Caco-2 (cell line): ENCODE results near the gene TBX15. TPM values are rescaled to one million over a fixed set of nuclear protein-coding genes. Genes with fewer than 3 reads are reported as not detected.

ENCODE experiments used
- BruUV-seq: library from RNA; stranded (reverse); fragments of 400-500 nt; replicated peaks from 2 replicates; lab custom pipeline; 2021; lab: Mats Ljungman, UMichigan
- CTCF ChIA-PET: fragments of 300-600 bp; sonication (Branson Sonifier 250); formaldehyde crosslinking; loops from one replicate; lab custom pipeline; 2022; ENCODE audit warnings: antibody characterized with exemption; lab: Charles Lee
- POLR2A ChIA-PET: fragments of 300-600 bp; sonication (Branson Sonifier 250); formaldehyde crosslinking; loops from one replicate; lab custom pipeline; 2022; ENCODE audit warnings: antibody characterized with exemption; lab: Charles Lee
- DNase-seq, 2 experiments: peaks; one replicate each; pipeline versions ENCODE4 v3.0.0 to v3.0.0-alpha.2; 2020 to 2022
- H3K27me3 ChIP-seq: replicated peaks from 2 replicates; pipeline ENCODE4 v1.6.0; 2011; ENCODE audit warnings: low read length; ENCODE audit not compliant: control insufficient read depth, insufficient read depth
- H3K36me3 ChIP-seq: 2 replicates; pipeline ENCODE4 v1.5.1; 2011; ENCODE audit warnings: low read length; ENCODE audit not compliant: control insufficient read depth, insufficient read depth
- H3K4me1 ChIP-seq: fragments of 250-450 bp; sonication (Bioruptor Pico); 2 replicates; pipeline ENCODE4 v1.5.1; 2020; ENCODE audit warnings: mild to moderate bottlenecking
- H3K4me3 ChIP-seq: 2 replicates; pipeline ENCODE4 v1.5.1; 2011; ENCODE audit warnings: low read depth, mild to moderate bottlenecking, control low read depth, low read length
- H3K9me3 ChIP-seq: fragments of 250-450 bp; sonication (Bioruptor Pico); 2 replicates; pipeline ENCODE4 v1.5.1; 2020; ENCODE audit warnings: mild to moderate bottlenecking, moderate library complexity
- H3K27ac Mint-ChIP-seq: one replicate; pipeline ENCODE4 v1.8.0; 2022; ENCODE audit warnings: mixed read lengths; ENCODE audit not compliant: unreplicated experiment
- H3K27me3 Mint-ChIP-seq: one replicate; pipeline ENCODE4 v1.8.0; 2022; ENCODE audit warnings: mixed read lengths; ENCODE audit not compliant: insufficient read depth, unreplicated experiment
- H3K36me3 Mint-ChIP-seq: one replicate; pipeline ENCODE4 v1.8.0; 2022; ENCODE audit warnings: mild to moderate bottlenecking, mixed read lengths; ENCODE audit not compliant: insufficient read depth, unreplicated experiment
- H3K4me1 Mint-ChIP-seq: one replicate; pipeline ENCODE4 v1.8.0; 2022; ENCODE audit warnings: low read depth, mixed read lengths; ENCODE audit not compliant: unreplicated experiment
- H3K4me3 Mint-ChIP-seq: one replicate; pipeline ENCODE4 v1.8.0; 2022; ENCODE audit warnings: mild to moderate bottlenecking, moderate library complexity, mixed read lengths; ENCODE audit not compliant: unreplicated experiment
- H3K9me3 Mint-ChIP-seq: one replicate; pipeline ENCODE4 v1.8.0; 2022; ENCODE audit warnings: mixed read lengths; ENCODE audit not compliant: unreplicated experiment
- intact Hi-C: fragments of 100-400 bp; cut with micrococcal nuclease; formaldehyde crosslinking; loops from one replicate; pipeline ENCODE4 v1.10.0; 2022; ENCODE audit not compliant: unreplicated experiment
- total RNA-seq: library from RNA; stranded (reverse); gene quantifications from 2 replicates; pipeline ENCODE4 v1.2.3, GENCODE V29; 2022
- TF ChIP-seq, protein P1 (sequence below), 2 experiments: fragments of 200-600 bp in 1 of 2; IDR thresholded peaks; 1 replicate in 1 of 2; 2 replicates in 1 of 2; pipeline versions ENCODE4 v1.5.1 to v1.8.0; 2011 to 2022; ENCODE audit warnings: antibody characterized with exemption in 1 of 2, control low read depth in 1 of 2, inconsistent platforms in 1 of 2, low read depth in 1 of 2, low read length in 1 of 2, mild to moderate bottlenecking in 1 of 2, moderate library complexity in 1 of 2; ENCODE audit not compliant: insufficient read depth in 1 of 2, severe bottlenecking in 1 of 2, unreplicated experiment in 1 of 2

Gene TBX15
- total RNA-seq, 1 experiment from 2014 or later, result 0.11 TPM

- Mint-ChIP-seq H3K4me1 (no peaks in the 10 kb centered on the region), H3K27ac (no peak overlapping the region), H3K4me3 (no peak overlapping the region), H3K9me3 (no peaks in the 10 kb centered on the region), H3K27me3 (peaks cover 3% of the 10 kb centered on the region), H3K36me3 (no peaks in the 10 kb centered on the region)
- H3K9me3 ChIP-seq, result no peaks in the 10 kb centered on the region
- DNase-seq, result peak in 1 of 2 experiments; percentile 8
- TF ChIP-seq, protein P1, sequence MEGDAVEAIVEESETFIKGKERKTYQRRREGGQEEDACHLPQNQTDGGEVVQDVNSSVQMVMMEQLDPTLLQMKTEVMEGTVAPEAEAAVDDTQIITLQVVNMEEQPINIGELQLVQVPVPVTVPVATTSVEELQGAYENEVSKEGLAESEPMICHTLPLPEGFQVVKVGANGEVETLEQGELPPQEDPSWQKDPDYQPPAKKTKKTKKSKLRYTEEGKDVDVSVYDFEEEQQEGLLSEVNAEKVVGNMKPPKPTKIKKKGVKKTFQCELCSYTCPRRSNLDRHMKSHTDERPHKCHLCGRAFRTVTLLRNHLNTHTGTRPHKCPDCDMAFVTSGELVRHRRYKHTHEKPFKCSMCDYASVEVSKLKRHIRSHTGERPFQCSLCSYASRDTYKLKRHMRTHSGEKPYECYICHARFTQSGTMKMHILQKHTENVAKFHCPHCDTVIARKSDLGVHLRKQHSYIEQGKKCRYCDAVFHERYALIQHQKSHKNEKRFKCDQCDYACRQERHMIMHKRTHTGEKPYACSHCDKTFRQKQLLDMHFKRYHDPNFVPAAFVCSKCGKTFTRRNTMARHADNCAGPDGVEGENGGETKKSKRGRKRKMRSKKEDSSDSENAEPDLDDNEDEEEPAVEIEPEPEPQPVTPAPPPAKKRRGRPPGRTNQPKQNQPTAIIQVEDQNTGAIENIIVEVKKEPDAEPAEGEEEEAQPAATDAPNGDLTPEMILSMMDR (IDR thresholded peaks at IDR 0.05; ENCODE audit: insufficient read depth in 1 of 2, low read depth in 1 of 2, low read length in 1 of 2, severe bottlenecking in 1 of 2, unreplicated experiment in 1 of 2), result no peak
- H3K4me3 ChIP-seq, result no peak overlapping the region
- ChIA-PET CTCF (no interaction called here), POLR2A (no interaction called here)
- no peaks in the 10 kb centered on the region for H3K36me3 ChIP-seq
- intact Hi-C loops, result no loop called here
- no TSS peak for BruUV-seq
- H3K4me1 ChIP-seq, result no peaks in the 10 kb centered on the region
- no peaks in the 10 kb centered on the region for H3K27me3 ChIP-seq
These were observed 73.6 kb downstream of the TBX15 start for GRCh38 chr1:118914379-118915161.

DNA sequence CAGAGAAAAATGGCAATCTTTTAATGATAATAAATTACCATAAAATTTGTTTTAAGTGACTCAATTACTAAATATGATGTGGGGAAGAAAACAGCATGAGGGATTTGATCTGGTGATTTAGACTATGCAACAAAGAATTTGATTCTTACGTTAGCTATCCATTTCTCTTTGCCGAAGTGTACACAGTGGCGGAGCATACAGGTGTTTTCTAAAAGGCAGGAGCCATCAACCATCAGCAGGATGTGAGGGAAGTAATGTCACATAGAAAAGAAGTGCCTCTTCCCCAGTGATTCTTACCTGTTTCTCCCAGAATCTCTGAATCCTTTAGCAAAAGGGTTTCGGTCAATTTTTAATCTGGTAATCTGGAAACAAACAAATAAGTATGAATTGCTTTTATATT is 74.3 kb downstream of the TBX15 start:
- CTCF ChIA-PET, result no interaction called here
- no peaks in the 10 kb centered on the region for H3K36me3 Mint-ChIP-seq

DNA sequence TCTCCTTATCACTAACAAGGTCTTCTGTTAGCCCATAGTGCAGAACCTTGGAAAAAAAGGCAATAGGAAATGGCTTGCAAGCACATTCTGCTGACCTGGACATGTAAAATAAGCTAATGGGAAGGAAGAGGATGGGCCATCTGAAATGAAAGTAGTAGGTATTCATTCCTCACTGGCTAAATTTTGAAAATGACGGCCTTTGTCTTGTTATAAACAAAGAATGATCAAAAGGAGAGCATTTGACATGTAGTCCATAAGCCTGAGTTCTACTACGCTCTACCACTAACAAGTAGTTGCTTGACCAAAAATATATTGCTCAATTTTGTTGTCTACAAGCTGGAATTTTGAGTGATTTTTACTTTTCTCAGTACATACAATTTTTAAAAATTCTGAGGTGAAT is 75.6 kb downstream of the TBX15 start:
- CTCF ChIA-PET, result no interaction called here
- no peak overlapping the region for H3K4me3 ChIP-seq
- BruUV-seq, result no TSS peak
- no peaks in the 10 kb centered on the region for H3K27me3 ChIP-seq
- H3K27me3 Mint-ChIP-seq, result peaks cover 7% of the 10 kb centered on the region
- POLR2A ChIA-PET, result interaction anchor here (0.6 kb wide), 1 partner anchor 96 kb away, joined by 3 read pairs; no protein-coding TSS in a partner anchor
- no peak for DNase-seq
- no peaks in the 10 kb centered on the region for H3K4me1 ChIP-seq
- no peaks in the 10 kb centered on the region for H3K36me3 ChIP-seq
- no peak overlapping the region for H3K4me3 Mint-ChIP-seq
- H3K27ac Mint-ChIP-seq, result no peak overlapping the region
- TF ChIP-seq, protein P1 (IDR thresholded peaks at IDR 0.05; ENCODE audit: insufficient read depth in 1 of 2, low read depth in 1 of 2, low read length in 1 of 2, severe bottlenecking in 1 of 2, unreplicated experiment in 1 of 2), result no peak
- H3K9me3 ChIP-seq, result no peaks in the 10 kb centered on the region
- no peaks in the 10 kb centered on the region for H3K9me3 Mint-ChIP-seq
- intact Hi-C loops, result no loop called here
- H3K4me1 Mint-ChIP-seq, result no peaks in the 10 kb centered on the region
- H3K36me3 Mint-ChIP-seq, result no peaks in the 10 kb centered on the region

More for the DNA sequence above, 74.3 kb downstream of the TBX15 start:
- POLR2A ChIA-PET, result no interaction called here
- Histone ChIP-seq H3K36me3 (no peaks in the 10 kb centered on the region), H3K4me3 (no peak overlapping the region), H3K27me3 (no peaks in the 10 kb centered on the region), H3K9me3 (no peaks in the 10 kb centered on the region), H3K4me1 (no peaks in the 10 kb centered on the region)
- no peak overlapping the region for H3K4me3 Mint-ChIP-seq
- intact Hi-C loops, result no loop called here
- H3K27me3 Mint-ChIP-seq, result peaks cover 3% of the 10 kb centered on the region
- H3K9me3 Mint-ChIP-seq, result no peaks in the 10 kb centered on the region
- no peak for DNase-seq
- no TSS peak for BruUV-seq
- TF ChIP-seq, protein P1 (IDR thresholded peaks at IDR 0.05; ENCODE audit: insufficient read depth in 1 of 2, low read depth in 1 of 2, low read length in 1 of 2, severe bottlenecking in 1 of 2, unreplicated experiment in 1 of 2), result no peak
- no peak overlapping the region for H3K27ac Mint-ChIP-seq
- H3K4me1 Mint-ChIP-seq, result no peaks in the 10 kb centered on the region
